NCI-H226 (cell line): ENCODE results near the gene ASH1L.
"Not testable (repeated sequence)": the region's sequence is repeated elsewhere in the genome, so short reads cannot be mapped to it uniquely, and the experiment has no call there.

ENCODE experiments used
- DNase-seq: peaks from one replicate; pipeline ENCODE4 v3.0.0-alpha.2; 2015

The ASH1L gene

GRCh38 chr1:155300553-155301329, 261.9 kb downstream of the ASH1L start:
- no peak for DNase-seq

DNA sequence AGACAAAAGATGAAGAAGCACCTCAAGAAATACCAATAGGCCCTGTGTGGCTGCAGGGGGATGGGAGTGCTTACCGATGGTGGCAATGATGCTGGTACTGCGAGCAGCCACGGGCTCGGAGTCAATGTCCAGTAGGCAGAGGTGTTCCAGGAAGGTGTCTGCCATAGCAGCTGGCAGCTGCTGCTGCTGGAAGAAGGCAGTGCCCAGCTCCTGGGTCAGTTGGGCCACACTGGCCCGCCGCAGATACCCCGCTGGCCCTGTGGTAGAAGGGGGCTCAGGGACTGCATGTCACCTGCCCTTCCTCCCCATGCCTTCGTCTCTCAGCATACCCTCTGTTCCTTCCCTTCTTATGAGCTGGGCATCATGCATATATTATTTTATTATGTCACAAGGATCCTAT, 262.6 kb downstream of the ASH1L start:
- DNase-seq, result no peak

DNA sequence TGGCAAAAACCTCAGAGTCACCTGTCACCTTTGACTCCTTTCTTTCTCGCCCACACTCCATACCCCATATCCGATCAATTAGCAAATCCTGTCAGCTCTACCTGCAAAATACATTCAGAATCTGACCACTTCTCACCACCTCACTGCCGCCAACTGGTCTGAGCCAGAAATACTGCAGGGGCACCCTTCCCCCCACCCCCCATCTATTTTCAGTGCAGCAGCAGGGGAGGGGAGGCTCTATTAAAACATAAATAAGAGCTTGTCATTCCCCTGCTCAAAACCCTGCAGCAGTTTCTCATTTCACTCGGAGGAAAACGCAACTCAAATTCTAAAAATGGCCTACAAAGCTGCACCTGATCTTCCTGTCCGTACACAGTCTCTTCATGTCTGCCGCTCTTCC, 265.2 kb downstream of the ASH1L start:
- no peak for DNase-seq

DNA sequence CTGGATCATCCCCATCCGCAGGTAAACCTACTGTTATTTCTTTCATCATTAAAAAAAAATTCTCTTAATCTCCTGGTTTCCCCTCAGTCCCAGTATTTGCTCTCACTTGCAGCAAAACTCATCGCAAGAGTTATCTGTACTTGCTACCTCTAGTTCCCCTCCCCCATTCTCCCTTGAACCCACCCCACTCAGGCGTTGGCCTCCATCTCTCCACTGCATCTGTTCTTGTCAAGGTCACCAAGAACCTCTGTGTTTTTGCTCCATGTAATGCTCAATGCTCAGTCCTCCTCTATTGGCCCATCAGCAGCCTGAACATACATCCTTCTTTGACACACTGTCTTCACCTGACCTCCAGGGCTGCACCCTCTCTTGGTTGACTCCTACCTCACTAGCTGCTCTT, 265.9 kb downstream of the ASH1L start:
- no peak for DNase-seq

- DNase-seq, result no peak
These were observed 266.7 kb downstream of the ASH1L start for GRCh38 chr1:155295942-155296267.

- no peak for DNase-seq
These were observed 267.2 kb downstream of the ASH1L start for GRCh38 chr1:155295183-155295941.

DNA sequence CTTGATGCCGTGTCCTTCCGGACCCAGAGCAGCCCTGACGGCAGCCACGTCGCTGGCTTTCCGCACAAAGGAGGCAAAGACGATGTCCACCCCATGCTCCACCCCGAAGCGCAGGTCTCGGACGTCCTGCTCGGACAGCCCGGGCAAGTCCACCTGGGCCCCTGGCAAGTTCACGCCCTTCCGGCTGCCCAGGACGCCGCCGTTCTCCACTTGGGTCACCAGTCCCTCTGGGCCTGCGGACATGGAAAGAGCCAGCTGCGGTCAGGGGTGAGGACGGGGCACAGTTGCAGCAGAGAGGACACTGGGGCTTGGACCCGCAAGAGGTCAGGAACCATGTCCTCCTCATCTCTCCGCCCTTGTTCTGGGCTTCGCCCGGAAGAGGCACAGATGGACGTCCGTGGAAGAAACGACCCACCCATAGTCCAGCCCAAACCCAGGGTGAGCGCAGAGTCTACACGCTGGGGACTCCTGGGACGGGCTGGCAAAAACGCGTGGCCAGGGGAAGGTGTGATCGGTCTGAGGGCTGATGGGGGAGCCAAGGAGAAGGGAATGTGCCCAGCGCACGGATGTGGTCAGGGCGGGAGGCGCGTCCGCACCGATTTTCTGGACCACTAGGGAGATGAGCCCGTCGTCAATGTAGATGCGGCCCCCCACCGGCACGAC, 268.0 kb downstream of the ASH1L start:
- DNase-seq, result no peak

DNA sequence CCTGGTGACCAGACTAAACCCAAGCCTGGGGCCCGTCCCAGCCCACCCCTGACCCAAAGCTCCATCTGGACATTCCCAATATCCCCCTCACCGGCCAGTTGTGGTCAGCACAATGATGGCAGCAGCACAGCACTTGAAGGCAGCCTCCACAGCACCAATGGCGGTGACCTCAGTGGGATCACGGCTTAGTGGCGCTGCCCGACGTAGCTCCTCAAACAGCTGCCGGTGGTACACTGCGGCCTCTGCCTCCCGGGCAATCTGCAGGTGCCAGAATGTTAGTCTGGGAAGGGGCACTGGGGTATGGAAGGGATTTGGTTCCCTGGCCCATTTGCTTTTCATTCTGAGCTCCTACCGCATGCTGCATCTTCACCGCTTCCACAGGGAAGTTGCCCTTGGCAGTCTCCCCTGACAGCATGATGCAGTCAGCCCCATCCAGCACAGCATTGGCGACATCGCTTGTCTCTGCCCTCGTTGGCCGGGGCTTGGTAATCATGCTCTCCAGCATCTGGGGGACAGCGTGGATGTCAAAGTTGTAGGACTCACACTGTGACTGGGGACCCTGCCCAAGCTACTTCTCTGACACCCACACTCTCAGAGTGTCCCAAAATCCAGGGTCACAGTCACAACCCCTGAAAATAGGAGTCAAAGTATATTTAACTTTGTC, 269.4 kb downstream of the ASH1L start:
- no peak for DNase-seq

DNA sequence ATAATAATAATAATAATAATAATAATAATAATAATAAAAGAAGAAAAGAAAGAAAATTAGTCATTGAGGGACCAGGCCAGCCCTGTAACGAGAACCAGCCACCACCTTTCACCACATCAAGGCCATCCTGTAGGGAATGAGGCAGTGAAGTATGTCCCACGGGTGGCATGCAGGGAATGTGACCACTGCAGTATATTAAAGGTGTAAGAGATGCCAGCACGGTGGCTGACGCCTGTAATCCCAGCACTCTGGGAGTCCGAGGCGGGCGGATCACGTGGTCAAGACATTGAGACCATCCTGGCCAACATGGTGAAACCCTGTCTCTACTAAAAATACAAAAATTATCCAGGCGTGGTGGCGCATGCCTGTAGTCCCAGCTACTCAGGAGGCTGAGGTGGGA, 271.6 kb downstream of the ASH1L start:
- not testable (repeated sequence) for DNase-seq

DNA sequence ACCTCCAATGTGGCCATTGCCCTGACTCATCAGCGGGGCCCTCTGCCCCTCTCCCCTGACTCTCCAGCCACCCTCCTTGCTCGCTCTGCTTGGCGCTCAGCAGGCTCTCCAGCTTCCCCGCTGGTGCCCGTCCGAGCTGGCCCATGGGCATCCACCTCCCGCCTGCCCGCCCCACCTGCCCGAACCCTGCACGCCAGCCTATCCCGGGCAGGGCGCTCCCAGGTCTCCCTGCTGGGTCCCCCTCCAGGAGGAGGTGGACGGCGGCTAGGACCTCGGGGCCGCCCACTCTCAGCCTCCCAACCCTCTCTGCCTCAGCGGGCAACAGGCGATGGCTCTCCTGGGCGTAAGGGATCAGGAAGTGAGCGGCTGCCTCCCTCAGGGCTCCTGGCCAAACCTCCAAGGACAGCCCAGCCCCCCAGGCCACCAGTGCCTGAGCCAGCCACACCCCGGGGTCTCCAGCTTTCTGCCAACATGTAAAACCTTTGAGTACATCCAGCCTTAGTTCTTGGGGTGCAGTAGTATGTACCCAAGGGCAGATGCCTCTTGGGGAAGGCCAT, 274.5 kb downstream of the ASH1L start:
- DNase-seq, result no peak

- no peak for DNase-seq
These were observed 276.1 kb downstream of the ASH1L start for GRCh38 chr1:155286544-155286943.

DNA sequence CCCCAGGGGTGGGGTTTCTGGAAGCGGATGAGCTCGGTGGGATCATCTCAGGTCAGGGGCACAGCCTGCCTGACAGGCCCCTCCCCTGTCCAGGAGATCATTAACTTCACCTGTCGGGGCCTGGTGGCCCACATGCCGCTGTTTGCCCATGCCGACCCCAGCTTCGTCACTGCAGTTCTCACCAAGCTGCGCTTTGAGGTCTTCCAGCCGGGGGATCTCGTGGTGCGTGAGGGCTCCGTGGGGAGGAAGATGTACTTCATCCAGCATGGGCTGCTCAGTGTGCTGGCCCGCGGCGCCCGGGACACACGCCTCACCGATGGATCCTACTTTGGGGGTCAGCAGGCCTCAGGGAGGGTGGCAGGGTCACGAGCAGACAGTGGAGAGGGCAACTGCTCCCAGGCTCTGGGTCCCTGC, 277.0 kb downstream of the ASH1L start:
- DNase-seq, result no peak
